ENCODE results near the gene CADPS2. TPM values are rescaled to one million over a fixed set of nuclear protein-coding genes. Genes with fewer than 3 reads are reported as not detected.

CADPS2 gene
- total RNA-seq, 2 donors from 2014 or later = 4.3 to 11.7 TPM

DNA sequence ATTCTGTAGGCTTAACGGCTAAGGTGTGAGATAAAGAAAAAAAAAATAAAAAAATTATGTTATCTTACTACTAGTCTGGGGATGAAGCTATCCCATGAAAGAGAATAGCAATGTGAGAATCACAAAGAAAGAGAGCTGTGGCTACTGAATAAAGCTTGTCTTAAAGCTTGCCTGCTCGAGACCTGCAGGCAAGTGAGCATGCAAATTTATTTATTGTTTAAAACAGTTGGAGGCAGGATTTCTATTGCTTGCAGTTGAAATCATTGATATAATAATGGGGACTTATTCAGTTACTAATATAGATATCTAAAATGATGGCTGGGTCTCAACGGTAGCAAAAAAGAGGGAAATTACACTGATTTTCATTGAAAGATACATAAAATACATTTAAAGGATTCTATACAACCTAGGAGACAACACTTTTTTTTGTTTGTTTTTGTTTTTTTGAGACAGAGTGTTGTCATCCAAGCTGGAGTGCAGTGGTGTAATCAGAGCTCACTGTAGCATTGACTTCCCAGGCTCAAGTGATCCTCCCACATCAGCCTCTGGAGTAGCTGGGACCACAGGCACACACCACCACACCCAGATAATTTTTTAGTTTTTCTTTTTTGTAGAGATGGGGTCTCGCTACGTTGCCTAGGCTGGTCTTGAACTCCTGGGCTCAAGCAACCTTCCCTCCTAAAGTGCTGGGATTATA lies 437.2 kb downstream of the CADPS2 start:
- no peak overlapping the region for H3K4me3 Mint-ChIP-seq
- no peaks in the 10 kb centered on the region for H3K36me3 ChIP-seq (ENCODE audit: control insufficient read depth, insufficient read depth, low read length)
- DNase-seq = no peak
- H3K36me3 Mint-ChIP-seq (ENCODE audit: low read depth) = peaks cover 2% of the 10 kb centered on the region
- no peak overlapping the region for H3K27ac ChIP-seq (ENCODE audit: low read depth, low read length)
- H3K27ac Mint-ChIP-seq = no peak overlapping the region
- H3K9ac ChIP-seq (ENCODE audit: extremely low read depth, low read length, poor library complexity, severe bottlenecking) = no peak overlapping the region
- no peaks in the 10 kb centered on the region for H3K27me3 Mint-ChIP-seq (ENCODE audit: insufficient read depth)
- no peaks in the 10 kb centered on the region for H3K27me3 ChIP-seq (ENCODE audit: control insufficient read depth, insufficient read depth, low read length, poor library complexity, severe bottlenecking)
- TF ChIP-seq, protein P1, sequence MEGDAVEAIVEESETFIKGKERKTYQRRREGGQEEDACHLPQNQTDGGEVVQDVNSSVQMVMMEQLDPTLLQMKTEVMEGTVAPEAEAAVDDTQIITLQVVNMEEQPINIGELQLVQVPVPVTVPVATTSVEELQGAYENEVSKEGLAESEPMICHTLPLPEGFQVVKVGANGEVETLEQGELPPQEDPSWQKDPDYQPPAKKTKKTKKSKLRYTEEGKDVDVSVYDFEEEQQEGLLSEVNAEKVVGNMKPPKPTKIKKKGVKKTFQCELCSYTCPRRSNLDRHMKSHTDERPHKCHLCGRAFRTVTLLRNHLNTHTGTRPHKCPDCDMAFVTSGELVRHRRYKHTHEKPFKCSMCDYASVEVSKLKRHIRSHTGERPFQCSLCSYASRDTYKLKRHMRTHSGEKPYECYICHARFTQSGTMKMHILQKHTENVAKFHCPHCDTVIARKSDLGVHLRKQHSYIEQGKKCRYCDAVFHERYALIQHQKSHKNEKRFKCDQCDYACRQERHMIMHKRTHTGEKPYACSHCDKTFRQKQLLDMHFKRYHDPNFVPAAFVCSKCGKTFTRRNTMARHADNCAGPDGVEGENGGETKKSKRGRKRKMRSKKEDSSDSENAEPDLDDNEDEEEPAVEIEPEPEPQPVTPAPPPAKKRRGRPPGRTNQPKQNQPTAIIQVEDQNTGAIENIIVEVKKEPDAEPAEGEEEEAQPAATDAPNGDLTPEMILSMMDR (conservative IDR thresholded peaks at IDR 0.05) = no peak
- H3K4me3 ChIP-seq (ENCODE audit: low read length) = no peak overlapping the region
- H3K9me3 ChIP-seq (ENCODE audit: control insufficient read depth, low read length) = peaks cover 3% of the 10 kb centered on the region
- WGBS, 2 experiments (ENCODE audit: insufficient coverage in 1 of 2, insufficient read length in 1 of 2) = 84% methylated on average over 4 of the region's 5 CpGs; no CpG with 5 or more reads in 1 of the 2 experiments
- peaks cover 3% of the 10 kb centered on the region for H3K9me3 Mint-ChIP-seq
- H3K4me1 Mint-ChIP-seq = peaks cover 9% of the 10 kb centered on the region
- H3K4me1 ChIP-seq (ENCODE audit: control insufficient read depth, insufficient read depth, low read length) = no peaks in the 10 kb centered on the region

DNA sequence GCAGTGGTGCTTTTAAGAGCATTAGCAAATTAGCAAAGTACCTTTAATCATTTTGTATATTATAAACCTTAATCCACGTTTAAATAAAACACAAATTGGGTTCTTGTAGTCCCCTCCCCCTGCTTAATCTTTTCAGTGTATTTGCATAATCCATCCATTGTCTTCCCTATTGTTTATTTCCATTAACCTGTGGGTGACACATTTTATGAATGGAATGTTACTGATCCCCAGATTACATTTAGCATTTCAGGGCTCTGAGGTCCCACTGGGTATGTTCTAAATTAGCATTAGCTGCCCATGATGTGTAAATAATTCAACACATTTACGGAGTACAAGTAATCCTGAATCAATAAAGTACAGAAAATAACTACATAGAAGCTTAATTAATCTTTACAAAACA lies 443.3 kb downstream of the CADPS2 start:
- 9 to 11% methylated on average over 1 to 2 of the region's 2 CpGs for WGBS, 2 experiments (ENCODE audit: insufficient coverage in 1 of 2, insufficient read length in 1 of 2)

DNA sequence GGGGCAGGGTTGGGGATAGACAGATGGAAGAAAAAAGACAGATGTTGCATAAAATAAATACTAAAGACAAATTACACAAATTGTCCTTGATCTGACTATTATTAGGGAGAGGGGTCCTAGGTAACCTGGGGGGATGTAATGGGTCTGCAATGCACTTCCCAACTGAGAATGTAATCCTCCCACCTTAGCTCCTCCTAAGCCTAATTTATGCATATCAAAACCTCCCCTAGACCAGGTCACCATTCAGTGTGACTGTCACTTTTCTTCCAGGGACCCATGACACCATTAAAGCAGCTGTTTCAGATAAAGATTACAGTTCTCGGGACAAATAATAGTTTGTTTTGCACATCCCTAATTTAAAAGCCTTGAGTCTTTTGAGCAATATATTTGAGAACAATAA lies 447.8 kb downstream of the CADPS2 start:
- peak; percentile 45 for DNase-seq
- Mint-ChIP-seq H3K9me3 (no peaks in the 10 kb centered on the region), H3K4me3 (no peak overlapping the region), H3K36me3 (ENCODE audit: low read depth) (no peaks in the 10 kb centered on the region), H3K4me1 (peaks cover 65% of the 10 kb centered on the region), H3K27me3 (ENCODE audit: insufficient read depth) (no peaks in the 10 kb centered on the region), H3K27ac (peak overlapping the region; percentile 68)
- H3K27ac ChIP-seq (ENCODE audit: low read depth, low read length) = peak overlapping the region; percentile 72
- H3K36me3 ChIP-seq (ENCODE audit: control insufficient read depth, insufficient read depth, low read length) = no peaks in the 10 kb centered on the region
- peaks cover 15% of the 10 kb centered on the region for H3K4me1 ChIP-seq (ENCODE audit: control insufficient read depth, insufficient read depth, low read length)
- WGBS, 2 experiments (ENCODE audit: insufficient coverage in 1 of 2, insufficient read length in 1 of 2) = 50% methylated on average over 1 of the region's 1 CpG; no CpG with 5 or more reads in 1 of the 2 experiments
- TF ChIP-seq, protein P1 (conservative IDR thresholded peaks at IDR 0.05) = no peak
- H3K9me3 ChIP-seq (ENCODE audit: control insufficient read depth, low read length) = no peaks in the 10 kb centered on the region
- no peak overlapping the region for H3K9ac ChIP-seq (ENCODE audit: extremely low read depth, low read length, poor library complexity, severe bottlenecking)
- H3K4me3 ChIP-seq (ENCODE audit: low read length) = no peak overlapping the region
- H3K27me3 ChIP-seq (ENCODE audit: control insufficient read depth, insufficient read depth, low read length, poor library complexity, severe bottlenecking) = no peaks in the 10 kb centered on the region

More for the DNA sequence above, 443.3 kb downstream of the CADPS2 start:
- H3K27me3 Mint-ChIP-seq (ENCODE audit: insufficient read depth) = no peaks in the 10 kb centered on the region
- peaks cover 10% of the 10 kb centered on the region for H3K4me1 ChIP-seq (ENCODE audit: control insufficient read depth, insufficient read depth, low read length)
- peaks cover 8% of the 10 kb centered on the region for H3K9me3 ChIP-seq (ENCODE audit: control insufficient read depth, low read length)
- H3K27ac ChIP-seq (ENCODE audit: low read depth, low read length) = no peak overlapping the region
- H3K27ac Mint-ChIP-seq = peak overlapping the region; percentile 58
- TF ChIP-seq, protein P1 (conservative IDR thresholded peaks at IDR 0.05) = no peak
- peaks cover 34% of the 10 kb centered on the region for H3K4me1 Mint-ChIP-seq
- no peak overlapping the region for H3K4me3 Mint-ChIP-seq
- no peaks in the 10 kb centered on the region for H3K36me3 ChIP-seq (ENCODE audit: control insufficient read depth, insufficient read depth, low read length)
- no peaks in the 10 kb centered on the region for H3K27me3 ChIP-seq (ENCODE audit: control insufficient read depth, insufficient read depth, low read length, poor library complexity, severe bottlenecking)
- no peak for DNase-seq
- H3K9ac ChIP-seq (ENCODE audit: extremely low read depth, low read length, poor library complexity, severe bottlenecking) = no peak overlapping the region
- H3K4me3 ChIP-seq (ENCODE audit: low read length) = no peak overlapping the region
- H3K9me3 Mint-ChIP-seq = peaks cover 6% of the 10 kb centered on the region
- peaks cover 2% of the 10 kb centered on the region for H3K36me3 Mint-ChIP-seq (ENCODE audit: low read depth)
